NCI-H2107 treated with DMSO at 0.1 percent for 48 hours (cell line): ENCODE measurements around the gene SEPTIN8.

Experiments
- DNase-seq: peaks from one replicate; lab custom pipeline; 2025; ENCODE audit not compliant: unreplicated experiment; lab: John Stamatoyannopoulos, UW

The SEPTIN8 gene

GRCh38 chr5:132777209-132778069 lies at the start of gene SEPTIN8:
Gene SEPTIN8 (minus strand): TSS chr5:132777239. CDS start chr5:132777137, 102 bp downstream.
- DNase-seq = no peak

GRCh38 chr5:132826424-132827082 lies 49.5 kb upstream of the SEPTIN8 start:
- DNase-seq = no peak

- no peak for DNase-seq
These were observed 48.9 kb upstream of the SEPTIN8 start for GRCh38 chr5:132825834-132826391.

- DNase-seq = no peak
These were observed 48.2 kb upstream of the SEPTIN8 start for GRCh38 chr5:132825033-132825833.

- DNase-seq = no peak
These were observed 47.4 kb upstream of the SEPTIN8 start for GRCh38 chr5:132824426-132824825.

- DNase-seq = no peak
These were observed 46.5 kb upstream of the SEPTIN8 start for GRCh38 chr5:132823481-132824050.

- DNase-seq = no peak
These were observed 45.8 kb upstream of the SEPTIN8 start for GRCh38 chr5:132822650-132823480.

GRCh38 chr5:132821791-132822190 lies 44.8 kb upstream of the SEPTIN8 start:
- no peak for DNase-seq

- no peak for DNase-seq
These were observed 44.3 kb upstream of the SEPTIN8 start for GRCh38 chr5:132821350-132821749.

- peak; percentile 37 for DNase-seq
These were observed 43.2 kb upstream of the SEPTIN8 start for GRCh38 chr5:132820162-132820754.

GRCh38 chr5:132819468-132819867 lies 42.4 kb upstream of the SEPTIN8 start:
- no peak for DNase-seq

- no peak for DNase-seq
These were observed 40.0 kb upstream of the SEPTIN8 start for GRCh38 chr5:132817011-132817410.

GRCh38 chr5:132816554-132816953 lies 39.5 kb upstream of the SEPTIN8 start:
- DNase-seq = no peak

GRCh38 chr5:132816083-132816482 lies 39.0 kb upstream of the SEPTIN8 start:
- no peak for DNase-seq

- no peak for DNase-seq
These were observed 38.4 kb upstream of the SEPTIN8 start for GRCh38 chr5:132815454-132815853.

GRCh38 chr5:132814503-132815294 lies 37.7 kb upstream of the SEPTIN8 start:
- no peak for DNase-seq

- no peak for DNase-seq
These were observed 36.8 kb upstream of the SEPTIN8 start for GRCh38 chr5:132813599-132814502.
